Stimulated activated CD8-positive, alpha-beta memory T cell treated with anti-CD3 and anti-CD28 coated beads, Interleukin-2, amount 100 ng/mL, for 1 hour (primary cell): ENCODE results near the gene LOXL1.
A peak's percentile ranks its signal among the peaks of the same experiment; 100 is the strongest.

Experiments
- DNase-seq, 2 donors: peaks; one replicate each; pipeline ENCODE4 v3.0.0-alpha.2; 2020; ENCODE audit warnings: low read depth in 2 of 2

LOXL1 gene

GRCh38 chr15:73926219-73927002 is at the start of gene LOXL1:
TSS of gene LOXL1 (plus strand) at chr15:73926462. CDS start at chr15:73926784, 322 bp downstream.
- DNase-seq = no peak

GRCh38 chr15:73879426-73879825 is 46.8 kb upstream of the LOXL1 start:
- DNase-seq = no peak

GRCh38 chr15:73881579-73882320 is 44.5 kb upstream of the LOXL1 start:
- DNase-seq = no peak

- DNase-seq = no peak
Observed at GRCh38 chr15:73882761-73883419, 43.4 kb upstream of the LOXL1 start.

- no peak for DNase-seq
Observed at GRCh38 chr15:73884159-73884558, 42.1 kb upstream of the LOXL1 start.

- DNase-seq = no peak
Observed at GRCh38 chr15:73885954-73886700, 40.1 kb upstream of the LOXL1 start.

GRCh38 chr15:73886717-73887345 is 39.4 kb upstream of the LOXL1 start:
- no peak for DNase-seq

GRCh38 chr15:73887481-73887880 is 38.8 kb upstream of the LOXL1 start:
- DNase-seq = no peak

- DNase-seq = no peak
Observed at GRCh38 chr15:73888224-73889041, 37.8 kb upstream of the LOXL1 start.

GRCh38 chr15:73889053-73889761 is 37.1 kb upstream of the LOXL1 start:
- DNase-seq = no peak

GRCh38 chr15:73889762-73890124 is 36.5 kb upstream of the LOXL1 start:
- no peak for DNase-seq

- DNase-seq = no peak
Observed at GRCh38 chr15:73891328-73892315, 34.6 kb upstream of the LOXL1 start.

- DNase-seq = no peak
Observed at GRCh38 chr15:73892446-73893226, 33.6 kb upstream of the LOXL1 start.

GRCh38 chr15:73894133-73894814 is 32.0 kb upstream of the LOXL1 start:
- DNase-seq = no peak

- peak; percentile 7 to 11 for DNase-seq
Observed at GRCh38 chr15:73897441-73898261, 28.6 kb upstream of the LOXL1 start.
